Measurements from ENCODE around the gene ADO.

DNA sequence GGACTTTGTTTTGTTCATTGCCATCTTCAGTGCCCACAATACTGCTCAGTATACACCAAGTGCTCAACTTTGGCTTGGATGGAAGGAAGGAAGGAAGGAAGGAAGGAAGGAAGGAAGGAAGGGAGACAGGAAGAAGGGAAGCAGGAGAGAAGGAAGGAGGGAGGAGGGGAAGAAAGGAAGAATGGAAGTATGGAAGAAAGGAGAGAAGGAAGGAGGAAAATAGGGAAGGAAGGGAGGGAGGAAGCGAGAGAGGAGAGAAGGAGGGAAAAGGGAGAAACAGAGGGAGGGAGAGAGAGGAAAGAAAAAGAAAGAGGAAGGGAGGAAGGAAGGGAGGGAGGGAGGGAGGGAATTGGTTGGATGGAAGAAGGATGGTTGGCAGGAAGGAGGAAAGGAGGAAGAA, 49.6 kb upstream of the ADO start:
- TF ChIP-seq TEAD4 (CRISPR knock-in tag; IDR thresholded peaks at IDR 0.05) (no peak), SP1 (CRISPR knock-in tag; conservative IDR thresholded peaks at IDR 0.05) (no peak), ETV6 (CRISPR knock-in tag; IDR thresholded peaks at IDR 0.05) (no peak), CREM (CRISPR knock-in tag; IDR thresholded peaks at IDR 0.05) (no peak), ZNF232 (CRISPR knock-in tag; IDR thresholded peaks at IDR 0.05) (no peak)
- TF ChIP-seq, protein P1, sequence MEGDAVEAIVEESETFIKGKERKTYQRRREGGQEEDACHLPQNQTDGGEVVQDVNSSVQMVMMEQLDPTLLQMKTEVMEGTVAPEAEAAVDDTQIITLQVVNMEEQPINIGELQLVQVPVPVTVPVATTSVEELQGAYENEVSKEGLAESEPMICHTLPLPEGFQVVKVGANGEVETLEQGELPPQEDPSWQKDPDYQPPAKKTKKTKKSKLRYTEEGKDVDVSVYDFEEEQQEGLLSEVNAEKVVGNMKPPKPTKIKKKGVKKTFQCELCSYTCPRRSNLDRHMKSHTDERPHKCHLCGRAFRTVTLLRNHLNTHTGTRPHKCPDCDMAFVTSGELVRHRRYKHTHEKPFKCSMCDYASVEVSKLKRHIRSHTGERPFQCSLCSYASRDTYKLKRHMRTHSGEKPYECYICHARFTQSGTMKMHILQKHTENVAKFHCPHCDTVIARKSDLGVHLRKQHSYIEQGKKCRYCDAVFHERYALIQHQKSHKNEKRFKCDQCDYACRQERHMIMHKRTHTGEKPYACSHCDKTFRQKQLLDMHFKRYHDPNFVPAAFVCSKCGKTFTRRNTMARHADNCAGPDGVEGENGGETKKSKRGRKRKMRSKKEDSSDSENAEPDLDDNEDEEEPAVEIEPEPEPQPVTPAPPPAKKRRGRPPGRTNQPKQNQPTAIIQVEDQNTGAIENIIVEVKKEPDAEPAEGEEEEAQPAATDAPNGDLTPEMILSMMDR (IDR thresholded peaks at IDR 0.05), result no peak
- TF ChIP-seq, protein P2, sequence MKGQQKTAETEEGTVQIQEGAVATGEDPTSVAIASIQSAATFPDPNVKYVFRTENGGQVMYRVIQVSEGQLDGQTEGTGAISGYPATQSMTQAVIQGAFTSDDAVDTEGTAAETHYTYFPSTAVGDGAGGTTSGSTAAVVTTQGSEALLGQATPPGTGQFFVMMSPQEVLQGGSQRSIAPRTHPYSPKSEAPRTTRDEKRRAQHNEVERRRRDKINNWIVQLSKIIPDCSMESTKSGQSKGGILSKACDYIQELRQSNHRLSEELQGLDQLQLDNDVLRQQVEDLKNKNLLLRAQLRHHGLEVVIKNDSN (CRISPR knock-in tag; IDR thresholded peaks at IDR 0.05), result no peak
- TF ChIP-seq, protein P3, sequence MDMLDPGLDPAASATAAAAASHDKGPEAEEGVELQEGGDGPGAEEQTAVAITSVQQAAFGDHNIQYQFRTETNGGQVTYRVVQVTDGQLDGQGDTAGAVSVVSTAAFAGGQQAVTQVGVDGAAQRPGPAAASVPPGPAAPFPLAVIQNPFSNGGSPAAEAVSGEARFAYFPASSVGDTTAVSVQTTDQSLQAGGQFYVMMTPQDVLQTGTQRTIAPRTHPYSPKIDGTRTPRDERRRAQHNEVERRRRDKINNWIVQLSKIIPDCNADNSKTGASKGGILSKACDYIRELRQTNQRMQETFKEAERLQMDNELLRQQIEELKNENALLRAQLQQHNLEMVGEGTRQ (CRISPR knock-in tag; IDR thresholded peaks at IDR 0.05), result no peak
- TF ChIP-seq, protein P4, sequence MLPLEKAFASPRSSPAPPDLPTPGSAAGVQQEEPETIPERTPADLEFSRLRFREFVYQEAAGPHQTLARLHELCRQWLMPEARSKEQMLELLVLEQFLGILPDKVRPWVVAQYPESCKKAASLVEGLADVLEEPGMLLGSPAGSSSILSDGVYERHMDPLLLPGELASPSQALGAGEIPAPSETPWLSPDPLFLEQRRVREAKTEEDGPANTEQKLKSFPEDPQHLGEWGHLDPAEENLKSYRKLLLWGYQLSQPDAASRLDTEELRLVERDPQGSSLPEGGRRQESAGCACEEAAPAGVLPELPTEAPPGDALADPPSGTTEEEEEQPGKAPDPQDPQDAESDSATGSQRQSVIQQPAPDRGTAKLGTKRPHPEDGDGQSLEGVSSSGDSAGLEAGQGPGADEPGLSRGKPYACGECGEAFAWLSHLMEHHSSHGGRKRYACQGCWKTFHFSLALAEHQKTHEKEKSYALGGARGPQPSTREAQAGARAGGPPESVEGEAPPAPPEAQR (CRISPR knock-in tag; IDR thresholded peaks at IDR 0.05), result no peak

All from WTC11 (cell line).